Hypothalamus (tissue), 51 donors: ENCODE data around the gene B4GALNT3.

ENCODE experiments used
- DNase-seq, 51 donors: peaks; one replicate each; lab custom pipeline; 2025; lab: John Stamatoyannopoulos, UW

Gene B4GALNT3

DNA sequence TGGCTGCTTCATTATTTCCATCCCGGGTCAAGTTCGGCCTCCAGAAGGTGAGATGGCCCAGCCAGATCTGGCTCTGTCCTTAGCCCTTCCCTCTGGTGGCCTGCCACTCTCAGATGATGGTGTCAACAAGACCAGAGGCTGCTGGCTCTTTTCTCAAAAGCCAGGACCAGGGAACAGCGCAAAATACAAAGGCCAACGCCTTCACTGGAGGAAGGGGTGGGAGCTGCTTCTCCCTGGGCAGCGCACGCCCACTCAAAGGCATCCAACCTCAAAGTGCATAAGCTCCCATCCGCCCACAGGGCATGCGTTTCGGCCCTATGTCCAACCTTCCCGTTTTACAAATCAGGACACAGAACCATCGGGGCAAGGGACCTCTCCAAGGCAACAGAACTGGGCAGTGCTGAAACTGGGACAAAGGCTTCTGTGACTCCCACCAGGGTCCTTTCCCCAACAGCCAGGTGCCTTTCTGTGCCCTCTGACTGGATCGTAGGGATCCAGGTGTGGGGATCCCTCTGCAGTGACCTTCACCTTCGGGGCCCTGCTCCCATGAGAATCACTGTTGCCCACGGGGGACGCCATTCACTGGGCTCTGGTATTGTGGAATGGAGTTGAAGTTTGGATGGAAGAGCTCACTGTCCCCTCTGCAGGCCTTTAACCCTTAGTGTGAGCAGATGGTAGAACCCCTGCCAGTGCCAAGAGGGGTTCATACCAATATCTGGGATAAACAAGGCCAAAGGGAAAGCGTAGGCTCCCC lies 126.8 kb downstream of the B4GALNT3 start:
- no peak for DNase-seq

GRCh38 chr12:587132-588023 lies 127.6 kb downstream of the B4GALNT3 start:
- no peak for DNase-seq

DNA sequence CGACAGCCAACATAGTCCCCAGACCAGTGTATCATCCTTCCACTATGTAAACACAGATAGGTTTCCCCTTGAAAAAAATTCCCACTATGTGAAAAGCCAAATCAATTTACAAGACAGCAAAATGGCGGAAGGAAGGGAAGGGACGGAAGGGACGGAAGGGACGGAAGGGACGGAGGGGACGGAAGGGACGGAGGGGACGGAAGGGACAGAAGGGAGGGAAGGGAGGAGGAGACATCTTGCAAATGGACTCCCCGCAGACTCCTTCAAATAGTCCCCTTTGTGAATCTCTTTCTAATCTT lies 128.2 kb downstream of the B4GALNT3 start:
- DNase-seq = no peak

DNA sequence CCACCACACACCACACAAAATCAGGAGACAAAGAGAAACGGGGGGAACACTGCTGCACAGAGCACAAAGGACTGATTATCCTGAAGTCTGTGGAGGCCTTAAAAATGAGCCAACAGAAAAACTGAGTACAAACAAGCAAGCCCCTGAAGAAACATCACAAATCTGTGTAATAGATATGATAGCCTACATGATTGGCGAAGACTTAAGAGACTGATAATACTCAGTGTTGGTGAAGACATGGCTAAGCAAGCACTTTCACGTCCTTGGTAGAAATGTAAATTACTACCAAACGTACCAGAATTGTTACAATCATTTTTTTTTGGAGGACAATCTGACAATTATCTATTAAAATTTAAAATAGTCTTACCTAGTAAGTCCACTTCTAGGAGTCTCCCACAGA lies 128.9 kb downstream of the B4GALNT3 start:
- DNase-seq = no peak

- no peak for DNase-seq
These were observed 130.5 kb downstream of the B4GALNT3 start for GRCh38 chr12:590206-590750.

GRCh38 chr12:591167-592023 lies 131.7 kb downstream of the B4GALNT3 start:
- peak in 2 of 51 donors; percentile 8 to 12 for DNase-seq

DNA sequence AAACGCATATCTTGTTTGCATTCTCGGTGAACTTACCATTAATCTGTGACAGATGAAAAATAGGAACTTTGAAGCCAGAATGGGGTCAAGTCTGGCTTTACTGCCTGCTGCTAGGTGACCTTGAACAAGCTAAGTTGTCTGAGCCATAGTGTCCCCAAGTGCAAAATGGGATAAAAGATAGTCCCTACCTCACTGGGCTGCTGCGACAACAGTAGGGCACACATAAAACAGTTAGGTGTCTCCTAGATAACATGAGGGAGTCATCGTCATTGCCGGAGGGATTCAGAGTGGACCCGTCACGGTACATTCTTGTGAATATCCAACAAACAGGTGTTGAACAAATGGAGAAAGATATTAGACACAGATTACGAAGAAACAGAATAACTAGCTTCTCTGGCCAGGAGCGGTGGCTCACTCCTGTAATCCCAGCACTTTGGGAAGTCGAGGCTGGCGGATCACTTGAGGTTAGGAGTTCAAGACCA lies 132.3 kb downstream of the B4GALNT3 start:
- DNase-seq = no peak

GRCh38 chr12:593396-594270 lies 133.9 kb downstream of the B4GALNT3 start:
- DNase-seq = no peak

DNA sequence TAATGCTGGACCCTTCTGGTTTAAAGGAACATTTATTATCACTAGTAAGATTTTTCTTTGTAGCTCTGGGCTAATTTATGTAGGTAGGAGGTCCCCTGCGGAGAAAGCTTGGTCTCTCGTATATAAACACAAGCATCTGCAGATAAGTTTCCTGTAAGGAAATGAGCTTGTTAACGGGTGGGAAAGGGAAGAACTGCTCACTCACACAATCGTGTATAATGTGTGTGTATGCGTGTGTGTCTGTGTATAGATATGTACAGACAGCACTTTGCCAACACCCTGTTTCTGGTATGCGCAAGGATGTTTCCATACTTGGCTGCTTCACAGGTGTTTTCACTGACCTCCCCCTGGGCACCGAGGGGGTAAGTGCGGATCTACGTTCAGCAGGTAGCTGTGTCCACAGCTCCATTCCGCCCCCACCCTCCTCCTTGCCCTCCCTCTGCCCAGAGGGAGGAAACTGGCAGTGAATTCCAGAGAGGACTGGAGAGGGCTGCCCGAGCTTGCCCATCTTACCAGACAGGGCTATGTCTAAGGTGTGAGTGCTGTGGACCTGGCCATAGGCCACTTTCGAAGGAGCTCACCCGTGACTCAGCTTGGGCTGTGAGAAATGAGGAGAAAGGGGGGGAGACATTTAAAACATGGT lies 138.3 kb downstream of the B4GALNT3 start:
- no peak for DNase-seq

- DNase-seq = no peak
These were observed 140.0 kb downstream of the B4GALNT3 start for GRCh38 chr12:599756-600155.

DNA sequence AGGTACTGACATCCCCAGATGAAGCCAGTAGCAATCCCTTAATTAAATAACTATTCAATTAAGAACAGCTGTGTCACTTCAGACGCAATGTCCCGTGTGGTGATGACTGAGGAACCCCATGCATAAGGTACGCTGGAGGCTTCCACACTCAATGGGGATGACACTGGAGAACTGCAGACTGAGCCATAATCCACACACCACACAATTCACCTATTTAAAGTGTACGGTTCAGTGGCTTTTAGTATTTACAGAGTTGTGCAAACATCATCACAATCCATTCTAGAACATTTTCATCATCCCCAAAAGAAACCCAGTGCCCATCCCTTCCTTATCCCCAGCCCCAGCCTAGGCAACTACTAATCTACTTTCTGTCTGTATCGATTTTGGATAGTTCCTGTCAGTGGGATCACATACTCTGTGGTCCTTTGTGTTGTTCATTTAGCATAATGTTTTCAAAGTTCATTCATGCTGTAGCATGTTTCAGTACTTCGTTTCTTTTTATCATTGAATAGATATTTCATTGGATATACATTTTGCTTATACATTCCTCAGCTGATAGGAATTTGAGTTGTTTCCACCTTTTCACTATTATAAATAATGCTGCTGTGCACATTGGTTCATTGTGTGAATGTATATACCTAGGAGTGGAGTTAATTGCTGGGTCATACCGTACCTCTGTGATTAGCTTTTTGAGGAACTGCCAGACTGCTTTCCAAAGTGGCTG lies 142.4 kb downstream of the B4GALNT3 start:
- DNase-seq = no peak

- no peak for DNase-seq
These were observed 142.9 kb downstream of the B4GALNT3 start for GRCh38 chr12:602700-603068.

GRCh38 chr12:604956-605355 lies 145.2 kb downstream of the B4GALNT3 start:
- no peak for DNase-seq

DNA sequence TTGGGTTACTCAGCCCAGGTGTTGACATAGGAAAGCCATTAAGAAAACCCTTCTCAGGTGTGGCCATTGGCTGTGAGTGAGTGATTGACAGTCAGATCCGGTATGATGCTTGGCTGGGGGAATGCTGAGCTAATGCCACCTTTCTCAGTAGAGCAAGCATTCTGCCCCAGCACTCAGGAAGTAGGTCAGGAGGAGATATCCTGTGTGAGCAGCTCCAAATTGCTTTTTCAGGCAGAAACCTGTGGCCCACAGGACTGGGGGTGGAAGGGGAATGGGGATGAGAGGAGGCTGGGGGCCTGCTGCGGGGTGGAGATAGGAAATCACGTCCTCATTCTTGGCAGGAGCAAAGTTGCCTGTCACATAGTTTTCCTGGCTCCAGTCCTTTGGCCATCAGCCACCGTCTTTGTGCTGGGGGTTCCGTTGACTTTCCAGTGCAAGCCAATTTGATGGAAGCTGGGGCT lies 147.8 kb downstream of the B4GALNT3 start:
- peak in 4 of 51 donors; percentile 5 to 26 (median 17) for DNase-seq

DNA sequence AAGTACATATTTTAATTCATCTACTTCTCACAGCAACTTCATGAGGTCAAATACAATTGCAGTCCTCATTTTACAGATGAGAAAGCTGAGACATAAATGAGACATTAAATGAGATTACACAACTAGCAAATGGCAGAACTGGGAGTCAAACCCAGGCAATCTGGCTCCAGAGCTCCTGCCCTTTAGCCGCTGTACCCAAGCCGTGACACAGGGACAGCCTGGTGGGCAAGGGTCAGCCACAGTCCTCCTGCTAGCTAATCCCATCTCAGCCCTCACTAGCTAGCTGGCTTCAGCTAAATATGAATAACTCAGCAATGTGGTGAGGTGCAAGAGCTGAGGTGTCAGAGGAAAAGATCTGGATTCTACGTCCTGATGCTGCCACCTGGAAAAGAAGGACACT lies 148.7 kb downstream of the B4GALNT3 start:
- DNase-seq = no peak

DNA sequence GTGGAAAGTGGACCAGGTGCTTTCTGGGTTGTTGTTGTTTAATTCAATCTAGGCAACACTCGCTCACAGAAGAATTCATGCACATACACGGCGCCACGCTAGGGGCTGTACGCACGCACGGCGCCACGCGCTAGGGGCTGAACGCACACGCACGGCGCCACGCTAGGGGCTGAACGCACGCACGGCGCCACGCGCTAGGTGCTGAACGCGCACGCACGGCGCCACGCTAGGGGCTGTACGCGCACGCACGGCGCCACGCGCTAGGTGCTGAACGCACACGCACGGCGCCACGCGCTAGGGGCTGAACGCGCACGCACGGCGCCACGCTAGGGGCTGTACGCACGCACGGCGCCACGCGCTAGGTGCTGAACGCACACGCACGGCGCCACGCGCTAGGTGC lies 149.2 kb downstream of the B4GALNT3 start:
- DNase-seq = no peak

DNA sequence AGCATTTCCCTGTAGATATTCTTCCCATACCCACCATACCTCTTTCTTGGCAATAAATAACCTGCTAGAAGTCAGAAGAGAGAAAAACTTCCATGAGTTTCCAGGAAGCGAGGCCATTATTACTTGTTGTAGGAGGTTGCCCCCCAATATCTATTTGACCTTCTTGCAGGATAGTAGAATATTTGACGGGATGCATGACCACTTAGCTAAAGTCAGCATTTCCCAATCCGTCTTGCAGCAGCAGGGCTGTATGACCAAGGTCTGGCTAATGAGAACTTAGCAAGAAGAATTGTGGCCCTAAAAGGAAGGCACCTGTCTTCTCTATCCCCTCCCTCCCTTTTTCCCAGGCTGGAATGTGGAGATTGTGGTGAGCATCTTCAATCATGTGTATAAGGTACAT lies 152.0 kb downstream of the B4GALNT3 start:
- no peak for DNase-seq

DNA sequence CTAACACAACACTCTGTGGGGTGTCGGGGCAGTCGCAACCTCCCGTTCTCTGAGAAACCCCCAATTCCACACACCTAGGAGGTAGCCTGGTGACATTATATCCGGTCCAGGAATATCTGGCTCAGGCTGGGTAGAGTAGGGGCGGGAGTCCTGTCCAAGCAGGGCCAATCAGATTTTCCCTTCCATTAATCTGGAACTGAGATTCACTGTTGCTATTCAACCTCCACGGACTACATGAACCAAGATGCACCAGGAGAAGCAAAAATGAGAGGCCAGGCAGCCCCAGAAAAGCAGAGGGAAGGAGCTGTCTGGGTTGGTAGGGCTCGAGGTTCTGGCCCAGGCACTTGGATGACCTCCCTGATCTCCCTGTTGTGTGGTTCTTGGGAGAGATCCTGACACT lies 152.6 kb downstream of the B4GALNT3 start:
- DNase-seq = no peak
